SKM-1 treated with dmso at 0.1 percent for 144 hours (cell line): ENCODE results near the gene ADAMTS17.
"Not testable (repeated sequence)": the region's sequence is repeated elsewhere in the genome, so short reads cannot be mapped to it uniquely, and the experiment has no call there.

Experiments used
- DNase-seq: peaks from one replicate; lab custom pipeline; 2025; ENCODE audit not compliant: unreplicated experiment; lab: John Stamatoyannopoulos, UW

Gene ADAMTS17

GRCh38 chr15:100096700-100097099 is 245.1 kb downstream of the ADAMTS17 start:
- no peak for DNase-seq

GRCh38 chr15:100096248-100096600 is 245.6 kb downstream of the ADAMTS17 start:
- no peak for DNase-seq

- DNase-seq: no peak
These were observed 246.1 kb downstream of the ADAMTS17 start for GRCh38 chr15:100095541-100096247.

GRCh38 chr15:100094127-100094510 is 247.7 kb downstream of the ADAMTS17 start:
- DNase-seq: peak; percentile 3

GRCh38 chr15:100093211-100094126 is 248.3 kb downstream of the ADAMTS17 start:
- DNase-seq: no peak

GRCh38 chr15:100092034-100092433 is 249.7 kb downstream of the ADAMTS17 start:
- no peak for DNase-seq

- DNase-seq: no peak
These were observed 251.4 kb downstream of the ADAMTS17 start for GRCh38 chr15:100090411-100090810.

- not testable (repeated sequence) for DNase-seq
These were observed 257.5 kb downstream of the ADAMTS17 start for GRCh38 chr15:100084042-100084821.

GRCh38 chr15:100083572-100083971 is 258.2 kb downstream of the ADAMTS17 start:
- no peak for DNase-seq

- no peak for DNase-seq
These were observed 258.9 kb downstream of the ADAMTS17 start for GRCh38 chr15:100082761-100083402.

GRCh38 chr15:100081454-100081853 is 260.3 kb downstream of the ADAMTS17 start:
- no peak for DNase-seq

- no peak for DNase-seq
These were observed 263.1 kb downstream of the ADAMTS17 start for GRCh38 chr15:100078511-100079220.

GRCh38 chr15:100075229-100075628 is 266.5 kb downstream of the ADAMTS17 start:
- DNase-seq: no peak

GRCh38 chr15:100073982-100074381 is 267.8 kb downstream of the ADAMTS17 start:
- DNase-seq: no peak

- not testable (repeated sequence) for DNase-seq
These were observed 275.1 kb downstream of the ADAMTS17 start for GRCh38 chr15:100066521-100067280.

GRCh38 chr15:100061944-100062343 is 279.8 kb downstream of the ADAMTS17 start:
- DNase-seq: no peak

- no peak for DNase-seq
These were observed 281.4 kb downstream of the ADAMTS17 start for GRCh38 chr15:100060276-100060926.

- no peak for DNase-seq
These were observed 282.3 kb downstream of the ADAMTS17 start for GRCh38 chr15:100059521-100059920.

- DNase-seq: no peak
These were observed 282.7 kb downstream of the ADAMTS17 start for GRCh38 chr15:100059094-100059493.
